ENCODE data around the gene ENG.
A peak's percentile ranks its signal among the peaks of the same experiment; 100 is the strongest.

ENG gene

DNA sequence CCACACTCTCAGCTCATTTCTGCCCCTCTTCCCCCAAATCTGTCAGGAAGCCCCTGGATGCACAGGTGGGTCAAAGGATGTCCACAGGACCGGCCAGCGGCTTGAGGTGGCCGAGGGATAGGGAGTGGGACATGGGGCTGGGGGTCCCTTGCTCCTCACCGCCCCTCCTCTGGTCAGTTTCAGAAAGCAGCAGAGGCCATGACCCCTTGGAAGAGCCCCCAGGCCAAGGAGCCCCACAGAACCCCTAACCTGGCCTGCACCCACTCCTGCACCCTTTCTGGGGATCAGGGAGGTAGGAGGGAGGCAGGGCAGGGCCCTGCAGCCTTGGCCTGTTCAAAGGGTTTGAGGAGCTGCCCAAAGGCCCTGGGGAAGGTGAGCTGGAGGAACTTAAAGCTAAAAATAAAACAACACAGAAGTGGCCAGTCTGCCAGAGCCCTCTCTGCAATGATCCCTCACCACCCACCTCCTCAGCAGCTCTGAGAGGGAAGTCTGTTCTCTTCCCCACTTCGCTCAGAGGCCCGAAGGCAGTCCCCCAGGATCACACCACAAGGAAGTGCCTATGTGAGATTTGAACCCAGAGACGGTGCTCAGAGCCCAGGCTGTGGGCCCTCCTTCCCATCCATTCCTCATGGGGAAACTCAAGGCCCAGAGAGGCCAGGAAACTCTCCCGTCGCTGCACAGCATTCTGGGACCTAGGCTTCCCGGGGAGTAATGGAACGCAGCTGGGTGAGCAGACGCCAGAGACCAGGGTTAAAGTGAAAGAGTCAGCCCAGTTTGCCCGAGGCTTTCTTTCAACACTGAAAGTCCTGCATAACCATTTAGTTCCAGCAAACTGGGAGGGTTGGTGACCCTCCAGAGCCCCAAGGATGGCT is 910 bp downstream of the ENG start:
- peak overlapping the region; percentile 82 for H3K4me3 ChIP-seq (ENCODE audit: low read depth, low read length)
- no peak for TF ChIP-seq CTCF (IDR thresholded peaks at IDR 0.05; ENCODE audit: low read depth, low read length)

DNA sequence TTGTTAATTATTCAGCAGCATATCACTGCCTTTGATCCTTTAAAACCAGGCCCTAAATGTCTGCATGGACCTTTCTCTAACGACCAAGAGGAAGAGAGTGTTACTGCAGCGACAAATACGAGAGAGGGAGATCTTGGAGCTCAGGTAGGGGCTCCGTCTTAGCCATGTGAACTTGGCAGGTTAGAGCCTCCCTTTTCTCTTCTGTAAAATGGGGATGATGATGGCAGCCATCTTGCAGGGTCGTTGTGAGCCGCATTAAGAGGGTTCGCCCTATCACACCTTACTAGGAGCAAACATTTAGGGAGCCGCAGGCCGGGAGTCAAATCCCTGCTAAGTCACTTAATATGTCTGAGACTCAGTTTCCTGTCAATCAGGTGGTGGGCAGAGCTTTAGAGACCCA is 1.6 kb downstream of the ENG start:
- peak overlapping the region; percentile 82 for H3K4me3 ChIP-seq (ENCODE audit: low read depth, low read length)
- no peak for TF ChIP-seq CTCF (IDR thresholded peaks at IDR 0.05; ENCODE audit: low read depth, low read length)

DNA sequence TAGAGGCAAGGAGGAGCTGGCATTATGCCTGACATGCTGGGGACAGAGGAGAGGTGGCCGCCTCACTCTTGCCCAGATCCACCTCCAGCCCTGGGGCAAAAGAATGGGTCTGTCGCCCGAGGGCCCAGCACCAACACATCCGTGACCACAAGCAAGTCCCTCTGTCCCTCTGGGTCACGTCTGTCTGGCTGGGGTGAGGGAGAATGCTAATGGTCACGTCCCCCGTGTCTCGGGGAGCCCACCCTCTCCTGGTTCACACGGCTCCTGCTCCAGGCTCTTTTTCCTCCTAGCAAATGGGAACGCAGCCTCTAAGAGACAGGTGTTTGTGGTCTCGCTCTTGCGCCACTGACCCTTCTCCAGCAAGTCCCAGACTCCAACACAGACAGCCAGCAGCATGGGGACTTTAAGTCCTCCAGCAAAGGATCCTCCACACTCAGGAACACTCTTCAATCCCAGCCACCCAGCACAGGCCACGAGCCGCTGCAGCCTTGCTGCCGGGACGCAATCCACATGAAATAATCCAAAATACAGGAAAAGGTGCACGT is 4.1 kb downstream of the ENG start:
- no peak for TF ChIP-seq CTCF (IDR thresholded peaks at IDR 0.05; ENCODE audit: low read depth, low read length)
- H3K4me3 ChIP-seq (ENCODE audit: low read depth, low read length), result no peak overlapping the region

DNA sequence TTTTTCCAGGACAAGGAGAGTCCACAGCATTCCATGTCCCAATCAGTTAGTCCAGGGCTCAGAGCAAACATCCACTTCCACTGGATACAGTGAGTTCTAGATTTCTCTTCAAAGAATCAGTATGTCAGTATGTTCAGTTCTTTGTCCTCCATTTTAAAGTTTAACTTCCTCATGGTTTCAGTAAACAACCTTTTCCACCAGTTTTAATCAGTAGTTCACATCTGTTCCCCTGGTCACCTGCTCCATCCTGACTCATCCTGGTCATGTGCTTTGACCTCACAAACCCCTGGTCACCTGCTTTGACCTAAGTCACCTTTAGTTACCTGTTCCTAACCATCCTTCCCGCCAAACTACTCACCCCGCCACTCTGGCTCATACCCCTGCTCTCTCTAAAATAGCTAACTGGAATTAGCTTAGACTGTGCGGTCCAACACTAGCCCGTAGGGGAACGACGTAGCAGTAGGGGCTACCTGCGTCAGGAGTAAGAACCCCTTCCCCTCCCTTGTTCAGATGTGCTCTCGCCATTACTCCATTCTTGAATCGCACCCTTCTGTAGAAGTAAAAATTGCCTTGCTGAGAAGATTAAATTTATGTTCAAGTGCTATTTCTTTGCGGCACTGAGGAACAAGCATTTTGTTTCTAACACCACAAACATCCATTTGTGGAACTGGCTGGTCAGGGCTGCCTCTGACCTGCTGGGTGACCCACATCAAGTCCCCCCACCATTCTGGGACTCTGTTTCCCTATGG is 5.5 kb downstream of the ENG start:
- no peak overlapping the region for H3K4me3 ChIP-seq (ENCODE audit: low read depth, low read length)
- no peak for TF ChIP-seq CTCF (IDR thresholded peaks at IDR 0.05; ENCODE audit: low read depth, low read length)

DNA sequence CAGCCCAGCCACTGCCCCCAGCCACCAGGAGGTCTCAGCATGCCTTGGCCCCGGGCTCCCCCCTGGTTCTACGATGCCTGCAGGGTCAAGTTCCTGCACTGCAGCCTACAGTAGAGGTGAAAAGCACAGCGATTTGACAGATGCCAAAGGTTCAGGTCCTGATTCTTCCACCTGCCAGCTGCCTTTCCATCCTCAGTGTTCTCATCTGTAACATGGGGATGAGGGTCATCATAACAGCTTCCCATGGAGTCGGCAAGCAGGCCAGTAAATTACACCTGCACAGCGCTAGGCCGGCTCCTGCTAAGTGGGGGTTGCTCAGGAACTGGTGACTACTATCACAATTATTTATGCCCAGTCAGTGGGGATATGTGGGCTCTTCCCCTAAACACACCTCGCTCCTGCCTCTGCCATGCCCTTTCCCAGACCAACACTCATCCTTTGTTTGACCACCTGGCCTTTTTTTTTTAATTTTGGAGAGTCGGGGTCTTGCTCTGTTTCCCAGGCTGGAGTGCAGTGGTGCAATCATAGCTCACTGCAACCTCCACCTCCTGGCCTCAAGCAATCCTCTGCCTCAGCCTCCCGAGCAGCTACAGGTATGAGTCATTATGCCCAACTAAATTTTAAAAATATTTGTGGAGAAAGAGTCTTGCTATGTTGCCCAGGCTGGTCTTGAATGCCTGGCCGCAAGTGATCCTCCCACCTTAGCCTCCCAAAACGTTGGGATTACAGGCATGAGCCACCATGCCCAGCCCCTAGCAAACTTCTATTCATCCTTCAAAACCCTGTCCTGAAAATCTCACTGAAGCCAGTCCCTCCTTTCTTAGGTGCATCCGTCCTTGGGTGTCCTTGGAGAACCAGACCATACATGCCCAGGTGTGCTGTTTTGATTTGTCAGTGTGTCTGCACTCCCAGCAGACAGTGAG is 6.4 kb downstream of the ENG start:
- H3K4me3 ChIP-seq (ENCODE audit: low read depth, low read length), result no peak overlapping the region
- no peak for TF ChIP-seq CTCF (IDR thresholded peaks at IDR 0.05; ENCODE audit: low read depth, low read length)

DNA sequence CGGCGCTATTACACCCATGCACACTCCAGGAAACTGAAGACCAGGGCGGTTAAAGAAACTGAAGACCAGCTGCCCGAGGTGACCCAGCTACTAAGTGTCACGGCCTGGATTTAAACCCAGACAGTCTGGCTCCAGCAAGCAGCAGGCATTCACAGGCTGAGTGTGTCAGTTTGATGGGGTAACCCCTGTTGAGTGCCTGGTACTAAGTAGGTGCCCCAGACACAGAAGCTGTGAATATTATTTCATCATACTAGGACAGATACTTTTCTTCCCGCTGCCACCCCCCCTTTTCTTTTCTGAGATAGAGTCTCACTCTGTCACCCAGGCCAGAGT is 7.3 kb downstream of the ENG start:
- TF ChIP-seq CTCF (IDR thresholded peaks at IDR 0.05; ENCODE audit: low read depth, low read length), result no peak

More for the DNA sequence above, 7.3 kb downstream of the ENG start:
- no peak overlapping the region for H3K4me3 ChIP-seq (ENCODE audit: low read depth, low read length)

Data from WI38 (cell line).